ENCODE data around the gene PSAT1.
A peak's percentile ranks its signal among the peaks of the same experiment; 100 is the strongest.

The PSAT1 gene

DNA sequence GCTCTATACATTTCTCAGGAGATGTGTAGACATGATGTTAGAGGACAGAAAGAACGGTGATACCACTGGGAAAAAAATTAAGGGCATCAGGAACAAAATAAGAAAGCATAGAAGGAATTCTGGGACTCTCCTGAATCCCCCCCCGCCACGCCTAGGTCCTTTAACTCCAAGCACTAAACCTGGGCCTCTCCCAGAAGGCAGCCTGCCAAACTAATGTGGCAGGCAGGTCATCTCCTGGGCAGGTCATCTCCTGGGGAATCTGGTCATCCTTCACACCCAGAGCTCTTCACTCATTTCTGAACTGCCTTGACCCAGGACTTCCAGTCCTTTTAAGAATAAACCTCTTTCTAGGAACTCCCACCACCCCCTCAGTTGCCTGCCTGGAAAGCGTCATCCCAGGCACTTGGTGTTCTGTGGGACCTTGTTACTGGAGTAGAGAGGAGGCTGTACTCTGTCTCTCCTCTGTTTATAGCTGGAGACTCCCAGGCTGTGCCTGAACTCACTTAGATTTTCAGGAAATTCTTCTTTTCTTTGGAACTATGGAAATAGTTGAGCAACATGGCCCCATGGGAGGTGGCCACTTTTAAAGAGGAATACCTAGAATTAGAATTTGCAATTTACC, 24.1 kb downstream of the PSAT1 start:
- DNase-seq: peak in 1 of 2 donors; percentile 19
- no peaks in the 10 kb centered on the region for H3K9me3 ChIP-seq
- H3K36me3 ChIP-seq: no peaks in the 10 kb centered on the region
- no peaks in the 10 kb centered on the region for H3K27me3 ChIP-seq
- no peak overlapping the region for H3K27ac ChIP-seq
- H3K4me3 ChIP-seq: no peak overlapping the region
- peaks cover 0 to 5% (median 0%) of the 10 kb centered on the region in 4 donors for H3K4me1 ChIP-seq
- TF ChIP-seq, protein P1, sequence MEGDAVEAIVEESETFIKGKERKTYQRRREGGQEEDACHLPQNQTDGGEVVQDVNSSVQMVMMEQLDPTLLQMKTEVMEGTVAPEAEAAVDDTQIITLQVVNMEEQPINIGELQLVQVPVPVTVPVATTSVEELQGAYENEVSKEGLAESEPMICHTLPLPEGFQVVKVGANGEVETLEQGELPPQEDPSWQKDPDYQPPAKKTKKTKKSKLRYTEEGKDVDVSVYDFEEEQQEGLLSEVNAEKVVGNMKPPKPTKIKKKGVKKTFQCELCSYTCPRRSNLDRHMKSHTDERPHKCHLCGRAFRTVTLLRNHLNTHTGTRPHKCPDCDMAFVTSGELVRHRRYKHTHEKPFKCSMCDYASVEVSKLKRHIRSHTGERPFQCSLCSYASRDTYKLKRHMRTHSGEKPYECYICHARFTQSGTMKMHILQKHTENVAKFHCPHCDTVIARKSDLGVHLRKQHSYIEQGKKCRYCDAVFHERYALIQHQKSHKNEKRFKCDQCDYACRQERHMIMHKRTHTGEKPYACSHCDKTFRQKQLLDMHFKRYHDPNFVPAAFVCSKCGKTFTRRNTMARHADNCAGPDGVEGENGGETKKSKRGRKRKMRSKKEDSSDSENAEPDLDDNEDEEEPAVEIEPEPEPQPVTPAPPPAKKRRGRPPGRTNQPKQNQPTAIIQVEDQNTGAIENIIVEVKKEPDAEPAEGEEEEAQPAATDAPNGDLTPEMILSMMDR (IDR thresholded peaks at IDR 0.05): no peak
- intact Hi-C loops (cut with DNase I; ENCODE audit: low total_unique reads): no loop called here

DNA sequence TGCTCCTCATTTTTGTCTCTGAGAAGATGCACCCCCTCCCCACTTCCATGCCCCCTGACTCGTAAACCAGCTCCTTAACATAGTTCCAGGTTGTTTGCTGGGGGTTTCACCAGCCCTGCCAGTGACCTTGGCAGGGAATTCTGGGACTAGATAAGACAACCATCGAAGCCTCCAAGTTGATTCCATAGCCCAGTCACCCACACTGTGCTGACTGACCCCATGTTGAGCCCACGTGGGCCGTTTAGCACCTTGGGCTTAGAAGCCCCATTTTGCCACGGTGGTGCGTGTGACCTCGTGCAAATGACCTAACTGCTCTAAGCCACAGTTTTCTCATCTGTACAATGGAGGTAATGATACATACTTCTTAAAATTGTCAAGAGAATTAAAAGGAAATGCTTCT, 24.6 kb downstream of the PSAT1 start:
- no peaks in the 10 kb centered on the region for H3K27me3 ChIP-seq
- H3K9me3 ChIP-seq: no peaks in the 10 kb centered on the region
- no peak overlapping the region for H3K27ac ChIP-seq
- intact Hi-C loops (cut with DNase I; ENCODE audit: low total_unique reads): no loop called here
- TF ChIP-seq, protein P1 (IDR thresholded peaks at IDR 0.05): no peak
- H3K4me1 ChIP-seq: peaks cover 0 to 5% (median 0%) of the 10 kb centered on the region in 4 donors
- DNase-seq: peak in 1 of 2 donors; percentile 9
- no peak overlapping the region for H3K4me3 ChIP-seq
- H3K36me3 ChIP-seq: no peaks in the 10 kb centered on the region

DNA sequence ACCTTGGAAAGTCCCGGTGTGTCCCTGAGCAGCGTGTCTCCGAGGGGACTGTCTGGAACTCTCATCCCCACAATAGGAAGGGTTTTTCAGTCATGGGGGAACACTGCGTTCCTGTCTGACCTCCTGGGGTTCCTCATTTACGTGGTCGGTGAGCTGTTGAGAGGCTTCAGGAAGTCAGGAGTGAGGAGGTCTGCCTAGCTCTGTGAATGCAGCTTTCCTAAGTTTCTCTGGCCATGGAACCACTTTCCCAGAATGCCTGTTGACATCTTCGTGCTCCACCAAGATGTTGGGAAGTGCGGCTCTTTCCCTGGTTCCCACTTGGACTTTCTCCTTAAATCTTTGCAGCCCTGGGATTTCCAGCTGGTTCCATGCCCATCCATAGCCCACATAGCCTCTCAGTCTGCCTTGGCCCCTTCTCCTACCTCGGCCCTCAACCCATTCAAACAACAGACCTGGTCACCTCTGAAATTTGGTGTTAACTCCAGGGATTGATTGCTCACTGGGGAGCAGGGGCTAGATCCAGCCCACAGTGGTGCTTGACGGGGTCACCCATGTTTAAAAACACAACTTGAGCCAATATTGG, 27.2 kb downstream of the PSAT1 start:
- TF ChIP-seq, protein P1 (IDR thresholded peaks at IDR 0.05): no peak
- intact Hi-C loops (cut with DNase I; ENCODE audit: low total_unique reads): no loop called here
- DNase-seq: peak in 1 of 2 donors; percentile 51
- no peaks in the 10 kb centered on the region for H3K9me3 ChIP-seq
- H3K27ac ChIP-seq: no peak overlapping the region
- no peak overlapping the region for H3K4me3 ChIP-seq
- H3K27me3 ChIP-seq: no peaks in the 10 kb centered on the region
- H3K4me1 ChIP-seq: peaks cover 0 to 3% (median 0%) of the 10 kb centered on the region in 4 donors
- H3K36me3 ChIP-seq: no peaks in the 10 kb centered on the region

DNA sequence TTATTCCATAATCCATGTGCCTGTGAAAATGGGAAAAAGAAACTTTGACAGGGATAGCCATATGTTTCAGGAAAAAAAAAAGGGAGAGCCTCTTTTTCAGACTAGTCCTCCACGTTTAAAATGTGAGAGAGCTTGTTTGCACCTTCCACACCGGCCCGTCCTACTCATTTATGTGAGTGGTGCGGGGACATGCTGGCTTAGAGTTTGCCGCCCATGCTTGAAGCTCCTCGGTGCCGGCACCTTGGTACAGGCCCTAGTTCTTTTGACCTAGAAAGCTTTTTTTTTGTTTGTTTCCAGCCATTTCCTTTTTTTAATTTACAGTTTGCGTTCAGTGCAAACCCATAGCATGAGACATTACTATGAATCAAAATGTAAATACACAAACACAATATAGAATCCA, 27.8 kb downstream of the PSAT1 start:
- no peaks in the 10 kb centered on the region for H3K9me3 ChIP-seq
- no peaks in the 10 kb centered on the region for H3K27me3 ChIP-seq
- intact Hi-C loops (cut with DNase I; ENCODE audit: low total_unique reads): no loop called here
- H3K4me3 ChIP-seq: no peak overlapping the region
- H3K36me3 ChIP-seq: no peaks in the 10 kb centered on the region
- no peaks in the 10 kb centered on the region for H3K4me1 ChIP-seq
- DNase-seq: peak in 1 of 2 donors; percentile 13
- H3K27ac ChIP-seq: no peak overlapping the region
- TF ChIP-seq, protein P1 (IDR thresholded peaks at IDR 0.05): no peak

DNA sequence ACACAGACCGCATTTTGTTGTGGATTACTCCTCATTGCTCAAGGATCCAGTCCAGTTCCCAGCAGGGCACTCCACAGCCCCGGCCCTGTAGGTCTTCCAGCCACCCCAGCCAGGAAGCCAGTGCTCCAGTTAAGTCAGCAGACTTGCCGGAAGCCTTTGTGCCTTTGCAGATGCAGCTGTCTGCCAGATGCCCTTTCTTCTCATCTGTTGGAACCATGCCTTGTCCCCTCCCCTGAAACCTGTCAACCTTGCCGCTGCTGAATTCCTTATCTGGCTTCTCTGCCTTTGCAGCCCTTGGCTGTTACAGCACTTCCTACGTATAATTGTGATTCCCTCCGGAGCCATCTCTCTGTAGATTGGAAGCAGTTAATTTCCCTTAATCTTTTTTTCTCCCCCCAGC, 28.4 kb downstream of the PSAT1 start:
- intact Hi-C loops (cut with DNase I; ENCODE audit: low total_unique reads): no loop called here
- H3K4me1 ChIP-seq: no peaks in the 10 kb centered on the region
- no peaks in the 10 kb centered on the region for H3K9me3 ChIP-seq
- no peaks in the 10 kb centered on the region for H3K36me3 ChIP-seq
- TF ChIP-seq, protein P1 (IDR thresholded peaks at IDR 0.05): no peak
- no peaks in the 10 kb centered on the region for H3K27me3 ChIP-seq
- peak in 1 of 2 donors; percentile 37 for DNase-seq
- no peak overlapping the region for H3K4me3 ChIP-seq
- H3K27ac ChIP-seq: no peak overlapping the region

Data from tibial artery (tissue), 4 donors.